GM12892 (cell line): ENCODE results near the gene FBXO40.

Experiments used
- POLR2A ChIP-seq: IDR thresholded peaks from 2 replicates; pipeline ENCODE4 v1.6.1; 2011; ENCODE audit warnings: low read depth, low read length, control low read depth
- POLR2AphosphoS5 ChIP-seq: IDR thresholded peaks from 2 replicates; pipeline ENCODE4 v1.6.1; 2011; ENCODE audit warnings: low read depth, low read length, control low read depth

DNA sequence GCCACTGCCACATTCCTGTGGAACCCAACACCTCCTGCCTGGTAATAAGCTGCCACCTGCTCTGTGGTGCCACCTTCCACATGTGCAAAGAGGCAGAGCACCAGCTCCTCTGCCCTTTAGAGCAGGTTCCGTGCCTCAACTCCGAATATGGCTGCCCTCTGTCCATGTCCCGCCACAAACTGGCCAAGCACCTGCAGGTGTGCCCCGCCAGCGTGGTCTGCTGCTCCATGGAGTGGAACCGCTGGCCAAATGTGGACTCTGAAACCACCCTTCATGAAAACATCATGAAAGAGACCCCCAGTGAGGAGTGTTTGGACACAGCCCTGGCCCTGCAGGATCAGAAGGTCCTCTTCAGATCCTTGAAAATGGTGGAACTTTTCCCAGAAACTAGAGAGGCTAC, 28.3 kb downstream of the FBXO40 start:
- TF ChIP-seq POLR2AphosphoS5, result no peak
- TF ChIP-seq POLR2A, result no peak
